DND-41 (cell line): ENCODE results near the gene VPS4A.

Experiments used
- ATAC-seq: fragments of 200-7000 bp; cut with Tn5 transposase; 3 replicates; pipeline ENCODE4 v1.9.1; 2021; ENCODE audit warnings: low read depth; ENCODE audit not compliant: insufficient read depth
- DNase-seq: peaks from one replicate; pipeline ENCODE4 v3.0.0-alpha.2; 2020
- H2AFZ ChIP-seq: 2 replicates; pipeline ENCODE4 v1.6.0; 2012; ENCODE audit warnings: low read depth, low read length
- H3K27ac ChIP-seq: 2 replicates; pipeline ENCODE4 v1.5.1; 2012; ENCODE audit warnings: low read length, inconsistent platforms
- H3K27me3 ChIP-seq: fragments of 200-600 bp; sonication (generic); 2 replicates; pipeline ENCODE4 v1.6.0; 2012; ENCODE audit warnings: low read length, mild to moderate bottlenecking, inconsistent platforms; ENCODE audit not compliant: insufficient read depth, poor library complexity
- H3K36me3 ChIP-seq: 2 replicates; pipeline ENCODE4 v1.5.1; 2012; ENCODE audit warnings: low read length, inconsistent platforms; ENCODE audit not compliant: insufficient read depth
- H3K4me1 ChIP-seq: 2 replicates; pipeline ENCODE4 v1.5.1; 2012; ENCODE audit warnings: mild to moderate bottlenecking, low read length; ENCODE audit not compliant: insufficient read depth
- H3K4me2 ChIP-seq: 2 replicates; pipeline ENCODE4 v1.6.0; 2012; ENCODE audit warnings: mild to moderate bottlenecking, moderate library complexity, low read length, inconsistent platforms; ENCODE audit not compliant: insufficient read depth
- H3K4me3 ChIP-seq, 2 experiments: fragments of 200-600 bp in 1 of 2; shearing (Covaris generic) in 1 of 2; 2 replicates each; pipeline ENCODE4 v1.5.1; 2012 to 2016; ENCODE audit warnings: inconsistent platforms in 2 of 2, low read length in 2 of 2, mild to moderate bottlenecking in 2 of 2, low read depth in 1 of 2, moderate library complexity in 1 of 2
- H3K79me2 ChIP-seq: 2 replicates; pipeline ENCODE4 v1.6.0; 2012; ENCODE audit warnings: low read length, inconsistent platforms; ENCODE audit not compliant: insufficient read depth
- H3K9ac ChIP-seq: 2 replicates; pipeline ENCODE4 v1.6.0; 2012; ENCODE audit warnings: low read depth, mild to moderate bottlenecking, inconsistent platforms, low read length, moderate library complexity
- H3K9me3 ChIP-seq: 2 replicates; pipeline ENCODE4 v1.5.1; 2012; ENCODE audit warnings: low read length, moderate library complexity, mild to moderate bottlenecking, inconsistent platforms; ENCODE audit not compliant: insufficient read depth, severe bottlenecking
- H4K20me1 ChIP-seq: 2 replicates; pipeline ENCODE4 v1.6.0; 2012; ENCODE audit warnings: low read length; ENCODE audit not compliant: insufficient read depth
- CTCF ChIP-seq: IDR thresholded peaks from 2 replicates; pipeline ENCODE4 v1.5.1; 2012; ENCODE audit warnings: borderline replicate concordance, low read length, moderate library complexity, mild to moderate bottlenecking; ENCODE audit not compliant: poor library complexity, severe bottlenecking; ENCODE audit errors: extremely low read depth
- EZH2 ChIP-seq: IDR thresholded peaks from 3 replicates; pipeline ENCODE4 v1.6.1; 2012; ENCODE audit warnings: borderline replicate concordance, low read depth, mild to moderate bottlenecking, moderate library complexity, low read length, inconsistent platforms; ENCODE audit not compliant: severe bottlenecking

VPS4A gene

DNA sequence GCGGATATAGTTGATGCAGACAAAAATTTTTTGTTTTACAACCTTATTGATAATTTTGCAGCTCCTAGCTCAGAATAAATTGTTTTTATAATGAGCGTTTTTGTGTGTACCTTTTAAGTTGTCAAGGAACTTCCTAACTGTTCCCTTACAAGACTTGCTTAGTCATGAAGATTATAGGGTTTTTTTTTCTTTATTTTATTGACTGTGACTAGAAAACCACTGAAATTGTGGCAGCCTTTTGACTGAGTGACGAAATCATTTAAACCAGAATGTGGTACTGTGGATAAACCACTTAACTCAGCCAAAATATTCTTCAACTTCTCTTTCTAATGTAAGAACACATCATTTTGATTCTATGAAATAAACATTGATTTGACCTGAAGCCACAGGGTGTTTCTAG is 40.8 kb upstream of the VPS4A start:
- Histone ChIP-seq H3K9me3 (no peaks in the 10 kb centered on the region), H2AFZ (no peak overlapping the region), H3K4me1 (no peaks in the 10 kb centered on the region), H3K27ac (no peak overlapping the region), H3K27me3 (no peaks in the 10 kb centered on the region), H3K4me3 (no peak overlapping the region), H3K36me3 (peaks cover 14% of the 10 kb centered on the region; the same call in 1 of the 2 replicates), H3K9ac (no peak overlapping the region), H3K4me2 (no peak overlapping the region), H3K79me2 (no peaks in the 10 kb centered on the region), H4K20me1 (no peaks in the 10 kb centered on the region)
- no peak for TF ChIP-seq EZH2
- DNase-seq (no peak), ATAC-seq (no peak)

DNA sequence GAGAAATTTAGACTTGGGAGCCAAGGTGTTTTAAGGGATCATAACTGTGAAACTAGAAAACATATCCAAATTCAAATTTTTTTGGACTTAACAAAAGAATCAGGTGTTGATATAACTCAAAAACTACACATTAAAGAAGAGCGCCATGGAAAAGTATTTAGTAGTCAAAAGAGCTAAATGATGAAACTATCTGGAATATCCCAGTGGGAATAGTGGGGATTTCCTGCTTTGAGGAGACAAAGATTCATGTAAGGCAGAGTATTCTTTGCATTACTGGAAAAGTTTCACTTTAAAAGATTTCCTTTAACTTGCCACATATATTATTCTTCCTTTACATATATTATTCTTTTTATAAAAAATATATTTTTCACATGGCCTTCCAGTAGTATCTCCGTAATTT is 40.3 kb upstream of the VPS4A start:
- ATAC-seq, result no peak

GRCh38 chr16:69273009-69273408 is 38.1 kb upstream of the VPS4A start:
- no peak overlapping the region for H3K9ac ChIP-seq
- H3K79me2 ChIP-seq, result no peaks in the 10 kb centered on the region
- TF ChIP-seq CTCF, result no peak
- no peak for TF ChIP-seq EZH2
- ATAC-seq (no peak), DNase-seq (no peak)
- no peak overlapping the region for H3K27ac ChIP-seq
- H2AFZ ChIP-seq, result no peak overlapping the region
- H3K9me3 ChIP-seq, result no peaks in the 10 kb centered on the region
- no peak overlapping the region for H3K4me2 ChIP-seq
- no peak overlapping the region for H3K4me3 ChIP-seq
- peaks cover 14% of the 10 kb centered on the region; the same call in 1 of the 2 replicates for H3K36me3 ChIP-seq
- H3K4me1 ChIP-seq, result no peaks in the 10 kb centered on the region
- H3K27me3 ChIP-seq, result no peaks in the 10 kb centered on the region
- H4K20me1 ChIP-seq, result no peaks in the 10 kb centered on the region

More for the DNA sequence above, 40.3 kb upstream of the VPS4A start:
- H3K4me2 ChIP-seq, result no peak overlapping the region
- H3K79me2 ChIP-seq, result no peaks in the 10 kb centered on the region
- H3K27ac ChIP-seq, result no peak overlapping the region
- no peak overlapping the region for H2AFZ ChIP-seq
- no peaks in the 10 kb centered on the region for H3K4me1 ChIP-seq
- H3K9ac ChIP-seq, result no peak overlapping the region
- no peak overlapping the region for H3K4me3 ChIP-seq
- no peaks in the 10 kb centered on the region for H3K9me3 ChIP-seq
- TF ChIP-seq CTCF (no peak), EZH2 (no peak)
- DNase-seq, result no peak
- no peaks in the 10 kb centered on the region for H4K20me1 ChIP-seq
- no peaks in the 10 kb centered on the region for H3K27me3 ChIP-seq
- H3K36me3 ChIP-seq, result peaks cover 14% of the 10 kb centered on the region; the same call in 1 of the 2 replicates

DNA sequence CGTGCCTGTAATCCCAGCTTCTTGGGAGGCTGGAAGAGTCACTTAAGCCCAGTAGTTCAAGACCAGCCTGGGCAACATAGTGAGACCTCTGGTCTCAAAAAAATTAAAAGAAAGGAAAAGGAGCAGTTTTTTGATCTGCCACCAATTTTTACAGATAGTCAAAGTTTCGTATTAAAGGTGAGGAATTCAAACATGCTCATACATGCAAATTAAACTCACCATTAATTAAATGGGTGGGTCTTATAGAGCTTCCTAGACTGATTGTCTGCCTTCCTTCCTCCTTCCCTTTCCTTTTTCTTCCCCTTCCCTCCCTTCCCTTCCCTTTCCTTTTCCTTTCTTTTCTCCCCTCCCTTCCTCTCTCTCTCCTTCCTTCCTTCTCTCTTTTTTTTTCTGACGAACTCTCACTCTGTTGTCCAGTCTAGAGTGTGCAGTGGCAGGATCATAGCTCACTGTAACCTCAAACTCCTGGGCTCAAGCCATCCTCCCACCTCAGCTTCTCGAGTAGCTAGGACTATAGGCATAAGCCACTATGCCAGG is 36.4 kb upstream of the VPS4A start:
- no peak overlapping the region for H3K4me2 ChIP-seq
- peaks cover 14% of the 10 kb centered on the region; the same call in 1 of the 2 replicates for H3K36me3 ChIP-seq
- no peaks in the 10 kb centered on the region for H3K27me3 ChIP-seq
- no peak for TF ChIP-seq EZH2
- no peak for TF ChIP-seq CTCF
- H3K9ac ChIP-seq, result no peak overlapping the region
- H3K79me2 ChIP-seq, result no peaks in the 10 kb centered on the region
- no peak overlapping the region for H3K4me3 ChIP-seq
- H3K9me3 ChIP-seq, result no peaks in the 10 kb centered on the region
- no peak for DNase-seq
- H3K4me1 ChIP-seq, result no peaks in the 10 kb centered on the region
- H3K27ac ChIP-seq, result no peak overlapping the region
- no peak for ATAC-seq
- no peak overlapping the region for H2AFZ ChIP-seq
- H4K20me1 ChIP-seq, result no peaks in the 10 kb centered on the region
